ENCODE results near the gene NCF4. TPM values are rescaled to one million over a fixed set of nuclear protein-coding genes. Genes with fewer than 3 reads are reported as not detected.

The NCF4 gene
- total RNA-seq, 1 experiment from 2014 or later = not detected

GRCh38 chr22:36923131-36923788, 62.5 kb downstream of the NCF4 start:
- Histone ChIP-seq H2AFZ (ENCODE audit: low read length) (no peak overlapping the region), H3K27me3 (ENCODE audit: insufficient read depth, low read length) (no peaks in the 10 kb centered on the region; the same call in 1 of the 2 replicates), H3K4me2 (ENCODE audit: insufficient read depth, insufficient read length, low read length) (no peak overlapping the region), H2BK20ac (ENCODE audit: low read depth, low read length, poor library complexity, severe bottlenecking) (no peak overlapping the region), H3K56ac (ENCODE audit: insufficient read length, low read depth, low read length) (no peak overlapping the region), H3K4me1 (ENCODE audit: insufficient read depth, low read length) (no peaks in the 10 kb centered on the region), H3K79me2 (ENCODE audit: insufficient read depth, low read length) (no peaks in the 10 kb centered on the region), H3K18ac (ENCODE audit: insufficient read length, low read depth, low read length) (no peak overlapping the region), H2BK15ac (ENCODE audit: low read depth, low read length) (no peak overlapping the region), H3K4ac (ENCODE audit: low read depth, low read length) (no peak overlapping the region), H3K9ac (ENCODE audit: extremely low read depth, insufficient read length, low read length) (no peak overlapping the region), H2BK120ac (ENCODE audit: low read depth, low read length, poor library complexity, severe bottlenecking) (no peak overlapping the region), H4K8ac (replicated peaks; ENCODE audit: insufficient read length, low read depth, low read length) (no peak overlapping the region), H3T11ph (ENCODE audit: low read length) (no peak overlapping the region), H3K27ac (ENCODE audit: insufficient read length, low read depth, low read length) (no peak overlapping the region), H2BK12ac (ENCODE audit: insufficient read length, low read depth, low read length) (no peak overlapping the region), H3K23me2 (ENCODE audit: insufficient read length, low read depth, low read length, poor library complexity, severe bottlenecking) (no peaks in the 10 kb centered on the region), H3K79me1 (ENCODE audit: insufficient read depth, low read depth, low read length, poor library complexity, severe bottlenecking) (no peaks in the 10 kb centered on the region), H4K5ac (ENCODE audit: insufficient read length, low read depth, low read length) (no peak overlapping the region), H2BK5ac (ENCODE audit: insufficient read length, low read length) (no peak overlapping the region), H4K20me1 (ENCODE audit: control insufficient read depth, insufficient read depth, insufficient read length) (no peaks in the 10 kb centered on the region), H3K14ac (ENCODE audit: insufficient read depth, low read length) (no peak overlapping the region), H3K9me3 (ENCODE audit: control insufficient read depth, low read depth, low read length) (no peaks in the 10 kb centered on the region), H3K23ac (ENCODE audit: insufficient read length, low read depth, low read length) (no peak overlapping the region), H4K91ac (ENCODE audit: insufficient read length, low read depth, low read length) (no peak overlapping the region), H2AK5ac (ENCODE audit: insufficient read length, low read length) (no peak overlapping the region)
- Mint-ChIP-seq H3K4me3 (no peak overlapping the region), H3K36me3 (ENCODE audit: insufficient read depth in 1 of 3, low read depth in 3 of 3) (no peaks in the 10 kb centered on the region), H3K27ac (no peak overlapping the region), H3K9me3 (no peaks in the 10 kb centered on the region; a peak in 2 of 5 replicates), H3K4me1 (peaks cover 0 to 7% of the 10 kb centered on the region in 2 experiments; a peak in 3 of 4 replicates), H3K27me3 (ENCODE audit: low read depth) (peaks cover 54% of the 10 kb centered on the region)
- no peak for TF ChIP-seq CTCF (conservative IDR thresholded peaks at IDR 0.05)
- WGBS (ENCODE audit: extremely low coverage, insufficient read length, low lambda C conversion rate) = no CpG with 5 or more reads among the region's 21 CpGs
- no peak for DNase-seq
